OCI-LY1 (cell line): ENCODE data around the gene TBX15.

Experiments used
- CTCF ChIP-seq: fragments of 200-600 bp; sonication (generic), shearing (Covaris generic); IDR thresholded peaks from 2 replicates; pipeline ENCODE4 v1.5.1; 2017; ENCODE audit warnings: mild to moderate bottlenecking, antibody characterized with exemption, low read length, moderate library complexity, mixed read lengths
- EZH2 ChIP-seq: fragments of 200-600 bp; sonication (generic), shearing (Covaris generic); IDR thresholded peaks from 2 replicates; pipeline ENCODE4 v1.8.0; 2017; ENCODE audit warnings: borderline replicate concordance, mixed run types, mild to moderate bottlenecking, antibody characterized with exemption, low read length, moderate library complexity, mixed read lengths

GRCh38 chr1:119009312-119009655 is 21.1 kb upstream of the TBX15 start:
- TF ChIP-seq CTCF, result no peak
- TF ChIP-seq EZH2, result no peak
